OCI-LY1 (cell line): ENCODE data around the gene RAD21L1.

Source experiments
- H2AFZ ChIP-seq: fragments of 200-600 bp; sonication (generic), shearing (Covaris generic); 2 replicates; pipeline ENCODE4 v1.6.0; 2014; ENCODE audit warnings: antibody characterized with exemption, mild to moderate bottlenecking, low read length
- H3F3A ChIP-seq: fragments of 200-600 bp; sonication (generic), shearing (Covaris generic); 2 replicates; pipeline ENCODE4 v1.6.0; 2014; ENCODE audit warnings: mild to moderate bottlenecking, antibody characterized with exemption, low read length, moderate library complexity; ENCODE audit not compliant: insufficient read depth
- H3K27ac ChIP-seq: fragments of 200-600 bp; sonication (generic); 2 replicates; pipeline ENCODE4 v1.5.1; 2014; ENCODE audit warnings: low read length, mixed run types, mild to moderate bottlenecking, low read depth; ENCODE audit not compliant: poor library complexity, severe bottlenecking
- H3K27me3 ChIP-seq: fragments of 200-600 bp; sonication (generic); 2 replicates; pipeline ENCODE4 v1.6.0; 2014; ENCODE audit warnings: antibody characterized with exemption, mild to moderate bottlenecking, low read length, moderate library complexity; ENCODE audit not compliant: insufficient read depth
- H3K36me3 ChIP-seq: fragments of 200-600 bp; sonication (generic); 2 replicates; pipeline ENCODE4 v1.6.1; 2014; ENCODE audit warnings: mild to moderate bottlenecking, antibody characterized with exemption, low read length, moderate library complexity, mixed read lengths; ENCODE audit not compliant: insufficient read depth
- H3K4me1 ChIP-seq: fragments of 200-600 bp; sonication (generic); 2 replicates; pipeline ENCODE4 v1.5.1; 2014; ENCODE audit warnings: mild to moderate bottlenecking, low read length, moderate library complexity; ENCODE audit not compliant: insufficient read depth, severe bottlenecking
- H3K4me2 ChIP-seq: fragments of 200-600 bp; sonication (generic), shearing (Covaris generic); 2 replicates; pipeline ENCODE4 v1.6.1; 2014; ENCODE audit warnings: low read length
- H3K4me3 ChIP-seq: fragments of 200-600 bp; sonication (generic); 2 replicates; pipeline ENCODE4 v1.5.1; 2014; ENCODE audit warnings: low read length, low read depth, mild to moderate bottlenecking, mixed read lengths; ENCODE audit not compliant: poor library complexity, severe bottlenecking
- H3K79me2 ChIP-seq: fragments of 200-600 bp; shearing (Covaris generic); 2 replicates; pipeline ENCODE4 v1.6.1; 2016; ENCODE audit warnings: mixed run types, low read length, mixed read lengths; ENCODE audit not compliant: insufficient read depth
- H3K9ac ChIP-seq: fragments of 200-600 bp; sonication (generic), shearing (Covaris generic); 2 replicates; pipeline ENCODE4 v1.6.1; 2014; ENCODE audit warnings: mild to moderate bottlenecking, low read length, mixed read lengths
- H3K9me2 ChIP-seq: fragments of 200-600 bp; sonication (generic), shearing (Covaris generic); 2 replicates; pipeline ENCODE4 v1.6.1; 2014; ENCODE audit warnings: low read depth, mild to moderate bottlenecking, low read length, mixed read lengths
- H3K9me3 ChIP-seq: fragments of 200-600 bp; shearing (Covaris generic); 2 replicates; pipeline ENCODE4 v1.6.1; 2014; ENCODE audit warnings: low read length, mixed read lengths
- H4K20me1 ChIP-seq: fragments of 200-600 bp; sonication (generic), shearing (Covaris generic); 2 replicates; pipeline ENCODE4 v1.6.0; 2016; ENCODE audit warnings: mild to moderate bottlenecking, low read length; ENCODE audit not compliant: insufficient read depth
- CTCF ChIP-seq: fragments of 200-600 bp; sonication (generic), shearing (Covaris generic); IDR thresholded peaks from 2 replicates; pipeline ENCODE4 v1.5.1; 2017; ENCODE audit warnings: mild to moderate bottlenecking, antibody characterized with exemption, low read length, moderate library complexity, mixed read lengths
- EZH2 ChIP-seq: fragments of 200-600 bp; sonication (generic), shearing (Covaris generic); IDR thresholded peaks from 2 replicates; pipeline ENCODE4 v1.8.0; 2017; ENCODE audit warnings: borderline replicate concordance, mixed run types, mild to moderate bottlenecking, antibody characterized with exemption, low read length, moderate library complexity, mixed read lengths

Gene RAD21L1

GRCh38 chr20:1275919-1276318 lies 50.1 kb downstream of the RAD21L1 start:
- Histone ChIP-seq H3K4me1 (no peaks in the 10 kb centered on the region), H3K27me3 (no peaks in the 10 kb centered on the region), H3K27ac (no peak overlapping the region), H4K20me1 (no peaks in the 10 kb centered on the region), H3K4me2 (no peak overlapping the region), H2AFZ (no peak overlapping the region), H3K9me3 (no peaks in the 10 kb centered on the region), H3K36me3 (no peaks in the 10 kb centered on the region), H3F3A (no peaks in the 10 kb centered on the region), H3K4me3 (no peak overlapping the region), H3K79me2 (no peaks in the 10 kb centered on the region), H3K9ac (no peak overlapping the region), H3K9me2 (no peaks in the 10 kb centered on the region)
- TF ChIP-seq EZH2: no peak
- no peak for TF ChIP-seq CTCF

- Histone ChIP-seq H3K4me2 (no peak overlapping the region), H3K27me3 (no peaks in the 10 kb centered on the region), H3K27ac (no peak overlapping the region), H3F3A (no peaks in the 10 kb centered on the region), H3K9me2 (no peaks in the 10 kb centered on the region), H3K9ac (no peak overlapping the region), H3K9me3 (no peaks in the 10 kb centered on the region), H3K36me3 (no peaks in the 10 kb centered on the region), H3K79me2 (no peaks in the 10 kb centered on the region), H4K20me1 (no peaks in the 10 kb centered on the region), H3K4me3 (no peak overlapping the region), H2AFZ (no peak overlapping the region), H3K4me1 (no peaks in the 10 kb centered on the region)
- no peak for TF ChIP-seq EZH2
- no peak for TF ChIP-seq CTCF
These were observed 51.9 kb downstream of the RAD21L1 start for GRCh38 chr20:1277529-1278322.

GRCh38 chr20:1278993-1279392 lies 53.1 kb downstream of the RAD21L1 start:
- H3F3A ChIP-seq: no peaks in the 10 kb centered on the region
- H3K9me3 ChIP-seq: no peaks in the 10 kb centered on the region
- H3K9ac ChIP-seq: no peak overlapping the region
- no peaks in the 10 kb centered on the region for H3K36me3 ChIP-seq
- no peak overlapping the region for H2AFZ ChIP-seq
- H3K79me2 ChIP-seq: no peaks in the 10 kb centered on the region
- H4K20me1 ChIP-seq: no peaks in the 10 kb centered on the region
- TF ChIP-seq CTCF (no peak), EZH2 (no peak)
- H3K27me3 ChIP-seq: no peaks in the 10 kb centered on the region
- H3K27ac ChIP-seq: no peak overlapping the region
- H3K4me2 ChIP-seq: no peak overlapping the region
- H3K4me1 ChIP-seq: no peaks in the 10 kb centered on the region
- no peaks in the 10 kb centered on the region for H3K9me2 ChIP-seq
- H3K4me3 ChIP-seq: no peak overlapping the region
